OCI-M2 (cell line): ENCODE data around the gene NABP2.

Experiments
- DNase-seq: peaks from one replicate; lab custom pipeline; 2025; ENCODE audit not compliant: unreplicated experiment; lab: John Stamatoyannopoulos, UW

Gene NABP2

GRCh38 chr12:56212361-56212760, 11.8 kb upstream of the NABP2 start:
- DNase-seq, result no peak

- DNase-seq, result no peak
Measured at GRCh38 chr12:56213878-56214277, 10.3 kb upstream of the NABP2 start.

- no peak for DNase-seq
Measured at GRCh38 chr12:56216461-56216860, 7.7 kb upstream of the NABP2 start.

GRCh38 chr12:56219840-56220239, 4.3 kb upstream of the NABP2 start:
- DNase-seq, result no peak

GRCh38 chr12:56220611-56221231, 3.4 kb upstream of the NABP2 start:
- no peak for DNase-seq

- DNase-seq, result no peak
Measured at GRCh38 chr12:56221232-56221756, 2.8 kb upstream of the NABP2 start.

- DNase-seq, result peak; percentile 76
Measured at GRCh38 chr12:56221757-56222530, 2.2 kb upstream of the NABP2 start, which contains the start of gene RNF41. Gene RNF41, minus strand, starts transcription at chr12:56221922. Its CDS starts 7,875 bp downstream, at chr12:56214047.

- DNase-seq, result no peak
Measured at GRCh38 chr12:56222531-56222895, 1.6 kb upstream of the NABP2 start.

GRCh38 chr12:56223571-56224101, 506 bp upstream of the NABP2 start:
- DNase-seq, result no peak

GRCh38 chr12:56224954-56225353, 812 bp downstream of the NABP2 start:
- no peak for DNase-seq

- no peak for DNase-seq
Measured at GRCh38 chr12:56229082-56229481, 4.9 kb downstream of the NABP2 start.

GRCh38 chr12:56229916-56230431, 5.8 kb downstream of the NABP2 start, which contains the start of gene SLC39A5:
Gene SLC39A5, plus strand, starts transcription at chr12:56230051. Its CDS starts 1,224 bp downstream, at chr12:56231275.
- no peak for DNase-seq

GRCh38 chr12:56230432-56231183, 6.5 kb downstream of the NABP2 start:
- no peak for DNase-seq

- no peak for DNase-seq
Measured at GRCh38 chr12:56231184-56231582, 7.0 kb downstream of the NABP2 start.

- DNase-seq, result no peak
Measured at GRCh38 chr12:56234746-56235436, 10.7 kb downstream of the NABP2 start.

GRCh38 chr12:56236091-56236490, 11.9 kb downstream of the NABP2 start:
- DNase-seq, result no peak

- DNase-seq, result no peak
Measured at GRCh38 chr12:56236985-56237384, 12.8 kb downstream of the NABP2 start.

- DNase-seq, result no peak
Measured at GRCh38 chr12:56237552-56237951, 13.4 kb downstream of the NABP2 start.

- DNase-seq, result no peak
Measured at GRCh38 chr12:56241424-56242303, 17.5 kb downstream of the NABP2 start.
